B cell (primary cell): ENCODE results near the gene COL5A1. TPM values are rescaled to one million over a fixed set of nuclear protein-coding genes. Genes with fewer than 3 reads are reported as not detected.

Experiments
- ATAC-seq: fragments of 200-7000 bp; cut with Tn5 transposase; one replicate; pipeline ENCODE4 v1.10.0; 2021; ENCODE audit warnings: low read depth, mild to moderate bottlenecking, moderate number of reproducible peaks, moderate library complexity
- CTCF ChIA-PET: fragments of 350-600 bp; sonication (Branson Sonifier 250); formaldehyde crosslinking; loops from one replicate; lab custom pipeline; 2021; ENCODE audit warnings: antibody characterized with exemption, inconsistent platforms; lab: Charles Lee
- POLR2A ChIA-PET: fragments of 350-600 bp; sonication (Branson Sonifier 250); formaldehyde crosslinking; loops from one replicate; lab custom pipeline; 2021; ENCODE audit warnings: antibody characterized with exemption; lab: Charles Lee
- DNase-seq: peaks from one replicate; pipeline ENCODE4 v3.0.0; 2013
- H2AFZ ChIP-seq: 2 replicates; pipeline ENCODE4 v1.6.1; 2012; ENCODE audit warnings: mild to moderate bottlenecking, low read depth, low read length; ENCODE audit not compliant: insufficient read depth, poor library complexity, severe bottlenecking
- H3K27ac ChIP-seq, 2 donors: 1 replicate in 1 of 2; 2 replicates in 1 of 2; pipeline ENCODE4 v1.5.1; 2012 to 2013; ENCODE audit warnings: low read length in 2 of 2, mild to moderate bottlenecking in 2 of 2, moderate library complexity in 1 of 2
- H3K27me3 ChIP-seq, 4 experiments: fragments of 200-600 bp in 1 of 4; sonication (generic) in 1 of 4; replicated peaks in 1 of 4; 1 replicate in 2 of 4; 2 replicates in 2 of 4; pipeline versions ENCODE4 v1.6.1 to v1.7.0; 2013 to 2016; ENCODE audit warnings: low read length in 3 of 4, mild to moderate bottlenecking in 2 of 4, mixed read lengths in 1 of 4, moderate library complexity in 1 of 4; ENCODE audit not compliant: insufficient read depth in 4 of 4, control insufficient read depth in 3 of 4; ENCODE audit errors: control extremely low read depth in 1 of 4
- H3K36me3 ChIP-seq, 2 experiments: replicated peaks in 1 of 2; 1 replicate in 1 of 2; 2 replicates in 1 of 2; pipeline versions ENCODE4 v1.6.1 to v1.7.1; 2013; ENCODE audit warnings: low read length in 1 of 2; ENCODE audit not compliant: insufficient read depth in 2 of 2, control insufficient read depth in 1 of 2; ENCODE audit errors: control extremely low read depth in 1 of 2, extremely low read depth in 1 of 2
- H3K4me1 ChIP-seq, 2 donors: fragments of 200-600 bp in 1 of 2; sonication (generic) in 1 of 2; 1 replicate in 1 of 2; 2 replicates in 1 of 2; pipeline versions ENCODE4 v1.5.1 to v1.6.1; 2013 to 2017; ENCODE audit warnings: low read length in 2 of 2; ENCODE audit not compliant: control insufficient read depth in 2 of 2, insufficient read depth in 2 of 2
- H3K4me2 ChIP-seq: replicated peaks from 2 replicates; pipeline ENCODE3; 2012; ENCODE audit warnings: mild to moderate bottlenecking, low read depth, low read length; ENCODE audit not compliant: poor library complexity, severe bottlenecking
- H3K4me3 ChIP-seq, 5 experiments: fragments of 200-600 bp in 1 of 5; sonication (generic) in 1 of 5; 1 replicate in 3 of 5; 2 replicates in 2 of 5; pipeline versions ENCODE4 v1.5.1 to v1.7.0; 2011 to 2016; ENCODE audit warnings: low read length in 4 of 5, mild to moderate bottlenecking in 4 of 5, low read depth in 2 of 5, control low read depth in 1 of 5, moderate library complexity in 1 of 5; ENCODE audit not compliant: insufficient read depth in 1 of 5; ENCODE audit errors: control extremely low read depth in 1 of 5, extremely low read depth in 1 of 5
- H3K79me2 ChIP-seq: fragments of 200-600 bp; sonication (generic); one replicate; pipeline ENCODE4 v1.6.0; 2016; ENCODE audit warnings: low read length; ENCODE audit not compliant: control insufficient read depth, insufficient read depth
- H3K9ac ChIP-seq: fragments of 200-600 bp; sonication (generic); 2 replicates; pipeline ENCODE4 v1.6.1; 2017; ENCODE audit warnings: mild to moderate bottlenecking, low read length, moderate library complexity
- H3K9me3 ChIP-seq, 3 donors: one replicate each; pipeline versions ENCODE4 v1.6.1 to v1.7.1; 2013; ENCODE audit warnings: low read length in 2 of 3; ENCODE audit not compliant: control insufficient read depth in 2 of 3, insufficient read depth in 1 of 3; ENCODE audit errors: control extremely low read depth in 1 of 3
- H4K20me1 ChIP-seq: 2 replicates; pipeline ENCODE4 v1.6.0; 2012; ENCODE audit warnings: mild to moderate bottlenecking, low read length; ENCODE audit not compliant: insufficient read depth, control insufficient read depth, poor library complexity, severe bottlenecking
- H3K27ac Mint-ChIP-seq: one replicate; pipeline ENCODE4 v1.8.0; 2021; ENCODE audit warnings: mixed read lengths
- H3K27me3 Mint-ChIP-seq: one replicate; pipeline ENCODE4 v1.8.0; 2021; ENCODE audit warnings: mixed read lengths
- H3K4me1 Mint-ChIP-seq: one replicate; pipeline ENCODE4 v1.8.0; 2021; ENCODE audit warnings: mixed read lengths
- H3K4me3 Mint-ChIP-seq: one replicate; pipeline ENCODE4 v1.8.0; 2021; ENCODE audit warnings: mixed read lengths
- H3K9me3 Mint-ChIP-seq: one replicate; pipeline ENCODE4 v1.8.0; 2022; ENCODE audit warnings: mixed read lengths; ENCODE audit not compliant: insufficient read depth
- EZH2 ChIP-seq: IDR thresholded peaks from 2 replicates; pipeline ENCODE4 v1.6.1; 2012; ENCODE audit warnings: borderline replicate concordance, low read depth, mild to moderate bottlenecking, moderate library complexity, low read length; ENCODE audit not compliant: insufficient read depth, poor library complexity, severe bottlenecking
- WGBS: methylation state at CpG from one replicate; pipeline ENCODE4 v1.1.5; 2013; ENCODE audit warnings: missing lambda C conversion rate; ENCODE audit not compliant: insufficient coverage; 5-methylcytosine and 5-hydroxymethylcytosine counted together
- intact Hi-C: fragments of 100-400 bp; cut with micrococcal nuclease; formaldehyde crosslinking; loops from one replicate; pipeline ENCODE4 v1.10.0; 2022
- polyA plus RNA-seq: library from polyadenylated mRNA; depleted of rRNA; stranded (reverse); fragments of >200 nt; gene quantifications from 2 replicates; pipeline ENCODE4 v1.2.3, GENCODE V29; 2012
- total RNA-seq, 2 donors: library from RNA; stranded (reverse); fragments of 120-200 nt in 1 of 2; gene quantifications; 1 replicate in 1 of 2; 2 replicates in 1 of 2; pipeline versions ENCODE4 v1.2.3 to v1.2.4, GENCODE V29; 2013 to 2022
- TF ChIP-seq, protein P1 (sequence below): fragments of 200-600 bp; IDR thresholded peaks from one replicate; pipeline ENCODE4 v1.8.0; 2022; ENCODE audit warnings: antibody characterized with exemption, mild to moderate bottlenecking

Gene COL5A1
- total and polyA plus RNA-seq, 2 donors (not counting 1 experiment from before 2014, with no cell fraction given): 0.06 TPM; not detected in 1

DNA sequence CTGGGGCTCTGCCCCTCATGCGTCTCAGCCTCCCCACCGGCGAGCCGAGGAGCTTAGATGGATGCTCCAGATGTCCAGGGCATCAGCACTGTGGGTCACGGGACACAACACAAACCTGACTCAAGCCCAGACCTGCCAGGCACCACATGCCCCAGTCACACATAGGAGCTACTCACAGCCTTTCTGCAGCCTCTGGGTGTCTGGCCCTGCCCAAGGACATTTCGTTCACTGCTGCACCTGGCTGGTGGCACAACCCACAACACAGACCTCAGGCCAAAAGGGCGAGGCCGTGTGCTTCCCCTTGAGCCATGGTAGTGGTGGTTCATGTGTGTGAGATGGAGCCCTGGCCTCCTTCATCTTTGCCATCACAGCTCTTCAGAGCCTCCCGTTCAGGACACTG is 149.4 kb downstream of the COL5A1 start:
- Mint-ChIP-seq H3K4me3 (no peak overlapping the region), H3K4me1 (no peaks in the 10 kb centered on the region), H3K27ac (no peak overlapping the region), H3K27me3 (peaks cover 8% of the 10 kb centered on the region), H3K9me3 (no peaks in the 10 kb centered on the region)
- 93% methylated on average over 5 of the region's 9 CpGs for WGBS
- ChIA-PET CTCF (no interaction called here), POLR2A (no interaction called here)
- no peak for ATAC-seq
- intact Hi-C loops: no loop called here
- no peaks in the 10 kb centered on the region for H4K20me1 ChIP-seq
- no peak overlapping the region for H3K9ac ChIP-seq
- no peak overlapping the region for H3K4me2 ChIP-seq
- H3K9me3 ChIP-seq: no peaks in the 10 kb centered on the region
- no peaks in the 10 kb centered on the region for H3K27me3 ChIP-seq
- no peaks in the 10 kb centered on the region for H3K36me3 ChIP-seq
- H3K27ac ChIP-seq: no peak overlapping the region
- no peak overlapping the region for H3K4me3 ChIP-seq
- no peak overlapping the region for H2AFZ ChIP-seq
- TF ChIP-seq, protein P1, sequence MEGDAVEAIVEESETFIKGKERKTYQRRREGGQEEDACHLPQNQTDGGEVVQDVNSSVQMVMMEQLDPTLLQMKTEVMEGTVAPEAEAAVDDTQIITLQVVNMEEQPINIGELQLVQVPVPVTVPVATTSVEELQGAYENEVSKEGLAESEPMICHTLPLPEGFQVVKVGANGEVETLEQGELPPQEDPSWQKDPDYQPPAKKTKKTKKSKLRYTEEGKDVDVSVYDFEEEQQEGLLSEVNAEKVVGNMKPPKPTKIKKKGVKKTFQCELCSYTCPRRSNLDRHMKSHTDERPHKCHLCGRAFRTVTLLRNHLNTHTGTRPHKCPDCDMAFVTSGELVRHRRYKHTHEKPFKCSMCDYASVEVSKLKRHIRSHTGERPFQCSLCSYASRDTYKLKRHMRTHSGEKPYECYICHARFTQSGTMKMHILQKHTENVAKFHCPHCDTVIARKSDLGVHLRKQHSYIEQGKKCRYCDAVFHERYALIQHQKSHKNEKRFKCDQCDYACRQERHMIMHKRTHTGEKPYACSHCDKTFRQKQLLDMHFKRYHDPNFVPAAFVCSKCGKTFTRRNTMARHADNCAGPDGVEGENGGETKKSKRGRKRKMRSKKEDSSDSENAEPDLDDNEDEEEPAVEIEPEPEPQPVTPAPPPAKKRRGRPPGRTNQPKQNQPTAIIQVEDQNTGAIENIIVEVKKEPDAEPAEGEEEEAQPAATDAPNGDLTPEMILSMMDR: no peak
- TF ChIP-seq EZH2: no peak
- DNase-seq: no peak
- H3K79me2 ChIP-seq: no peaks in the 10 kb centered on the region
- H3K4me1 ChIP-seq: no peaks in the 10 kb centered on the region

- no peak overlapping the region for H3K9ac ChIP-seq
- intact Hi-C loops: no loop called here
- no peaks in the 10 kb centered on the region for H3K79me2 ChIP-seq
- no peak overlapping the region for H3K27ac Mint-ChIP-seq
- H2AFZ ChIP-seq: no peak overlapping the region
- H3K4me1 Mint-ChIP-seq: no peaks in the 10 kb centered on the region
- H3K9me3 ChIP-seq: no peaks in the 10 kb centered on the region
- no peak overlapping the region for H3K27ac ChIP-seq
- ChIA-PET POLR2A (no interaction called here), CTCF (no interaction called here)
- 89% methylated on average over 21 of the region's 21 CpGs for WGBS
- ATAC-seq: no peak
- TF ChIP-seq, protein P1: no peak
- no peak for TF ChIP-seq EZH2
- no peaks in the 10 kb centered on the region for H3K9me3 Mint-ChIP-seq
- peaks cover 8% of the 10 kb centered on the region for H3K27me3 Mint-ChIP-seq
- H3K4me3 ChIP-seq: no peak overlapping the region
- no peaks in the 10 kb centered on the region for H3K27me3 ChIP-seq
- H4K20me1 ChIP-seq: no peaks in the 10 kb centered on the region
- H3K36me3 ChIP-seq: no peaks in the 10 kb centered on the region
- H3K4me2 ChIP-seq: no peak overlapping the region
- H3K4me3 Mint-ChIP-seq: no peak overlapping the region
- H3K4me1 ChIP-seq: no peaks in the 10 kb centered on the region
- DNase-seq: no peak
These were observed 151.0 kb downstream of the COL5A1 start for GRCh38 chr9:134792627-134793026.
